DOHH2 (cell line): Measurements from ENCODE around the gene GALNT14.

ENCODE experiments used
- CTCF ChIP-seq: fragments of 200-600 bp; sonication (generic); IDR thresholded peaks from one replicate; pipeline ENCODE4 v1.5.1; 2014; ENCODE audit warnings: antibody characterized with exemption, mild to moderate bottlenecking, low read depth, low read length; ENCODE audit not compliant: poor library complexity, severe bottlenecking
- EZH2phosphoT487 ChIP-seq: fragments of 200-600 bp; sonication (generic); IDR thresholded peaks from 2 replicates; pipeline ENCODE4 v1.6.1; 2017; ENCODE audit warnings: borderline replicate concordance, mild to moderate bottlenecking, antibody characterized with exemption, low read length, moderate library complexity, mixed read lengths

- no peak for TF ChIP-seq CTCF
- no peak for TF ChIP-seq EZH2phosphoT487
Observed at GRCh38 chr2:30869988-30870387, 268.3 kb downstream of the GALNT14 start.
